ENCODE results near the gene SEMA4B.
"Not testable (repeated sequence)": the region's sequence is repeated elsewhere in the genome, so short reads cannot be mapped to it uniquely, and the experiment has no call there.

DNA sequence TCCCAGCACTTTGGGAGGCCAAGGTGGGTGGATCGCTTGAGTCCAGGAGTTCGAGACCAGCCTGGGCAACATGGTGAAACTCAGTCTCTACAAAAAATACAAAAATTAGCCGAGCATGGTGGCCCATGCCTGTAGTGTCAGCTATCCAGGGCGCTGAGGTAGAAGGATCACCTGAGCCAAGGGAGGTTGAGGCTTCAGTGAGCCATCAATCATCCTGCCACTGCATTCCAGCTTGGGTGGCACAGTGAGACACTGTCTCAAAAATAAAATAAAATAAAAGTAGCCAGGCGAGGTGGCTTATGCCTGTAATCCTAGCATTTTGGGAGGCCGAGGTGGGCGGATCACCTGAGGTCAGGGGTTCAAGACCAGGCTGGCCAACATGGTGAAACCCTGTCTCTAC is 13.1 kb upstream of the SEMA4B start:
- TF ChIP-seq, protein P1, sequence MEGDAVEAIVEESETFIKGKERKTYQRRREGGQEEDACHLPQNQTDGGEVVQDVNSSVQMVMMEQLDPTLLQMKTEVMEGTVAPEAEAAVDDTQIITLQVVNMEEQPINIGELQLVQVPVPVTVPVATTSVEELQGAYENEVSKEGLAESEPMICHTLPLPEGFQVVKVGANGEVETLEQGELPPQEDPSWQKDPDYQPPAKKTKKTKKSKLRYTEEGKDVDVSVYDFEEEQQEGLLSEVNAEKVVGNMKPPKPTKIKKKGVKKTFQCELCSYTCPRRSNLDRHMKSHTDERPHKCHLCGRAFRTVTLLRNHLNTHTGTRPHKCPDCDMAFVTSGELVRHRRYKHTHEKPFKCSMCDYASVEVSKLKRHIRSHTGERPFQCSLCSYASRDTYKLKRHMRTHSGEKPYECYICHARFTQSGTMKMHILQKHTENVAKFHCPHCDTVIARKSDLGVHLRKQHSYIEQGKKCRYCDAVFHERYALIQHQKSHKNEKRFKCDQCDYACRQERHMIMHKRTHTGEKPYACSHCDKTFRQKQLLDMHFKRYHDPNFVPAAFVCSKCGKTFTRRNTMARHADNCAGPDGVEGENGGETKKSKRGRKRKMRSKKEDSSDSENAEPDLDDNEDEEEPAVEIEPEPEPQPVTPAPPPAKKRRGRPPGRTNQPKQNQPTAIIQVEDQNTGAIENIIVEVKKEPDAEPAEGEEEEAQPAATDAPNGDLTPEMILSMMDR (conservative IDR thresholded peaks at IDR 0.05; ENCODE audit: low read length), result not testable (repeated sequence)
- TF ChIP-seq EZH2phosphoT487 (IDR thresholded peaks at IDR 0.05; ENCODE audit: borderline replicate concordance), result not testable (repeated sequence)

All from Loucy (cell line).